Keratinocyte (primary cell): ENCODE results near the gene ODF4. TPM values are rescaled to one million over a fixed set of nuclear protein-coding genes. Genes with fewer than 3 reads are reported as not detected.

Experiments
- DNase-seq: peaks from one replicate; pipeline ENCODE4 v3.0.0-alpha.2; 2011; ENCODE audit warnings: low read depth, missing footprints, low spot score
- FAIRE-seq: peaks from 2 replicates; lab custom pipeline; 2011; peaks lifted over from hg19 to GRCh38; lab: Jason Lieb, UNC
- H2AFZ ChIP-seq: 2 replicates; pipeline ENCODE4 v1.6.0; 2012; ENCODE audit warnings: low read length, control low read depth, inconsistent platforms; ENCODE audit not compliant: control insufficient read depth
- H3K27ac ChIP-seq: 2 replicates; pipeline ENCODE4 v1.5.1; 2011; ENCODE audit warnings: low read length; ENCODE audit not compliant: control insufficient read depth, insufficient read depth
- H3K27me3 ChIP-seq: 3 replicates; pipeline ENCODE4 v1.6.0; 2011; ENCODE audit warnings: low read length; ENCODE audit not compliant: control insufficient read depth, insufficient read depth; ENCODE audit errors: extremely low read depth
- H3K36me3 ChIP-seq, 2 experiments: 2 replicates in 1 of 2; 3 replicates in 1 of 2; pipeline ENCODE4 v1.5.1; 2011; ENCODE audit warnings: low read length in 2 of 2, mild to moderate bottlenecking in 1 of 2; ENCODE audit not compliant: control insufficient read depth in 2 of 2, insufficient read depth in 2 of 2; ENCODE audit errors: extremely low read depth in 1 of 2
- H3K4me1 ChIP-seq: 3 replicates; pipeline ENCODE4 v1.5.1; 2011; ENCODE audit warnings: low read length; ENCODE audit not compliant: control insufficient read depth, insufficient read depth; ENCODE audit errors: extremely low read depth
- H3K4me2 ChIP-seq: 3 replicates; pipeline ENCODE4 v1.6.0; 2011; ENCODE audit warnings: low read depth, low read length; ENCODE audit not compliant: control insufficient read depth, insufficient read depth; ENCODE audit errors: extremely low read depth
- H3K4me3 ChIP-seq, 3 experiments: fragments of 200-600 bp in 1 of 3; sonication (generic) in 1 of 3; 2 replicates in 2 of 3; 3 replicates in 1 of 3; pipeline ENCODE4 v1.5.1; 2011 to 2016; ENCODE audit warnings: low read length in 3 of 3, mild to moderate bottlenecking in 3 of 3, control low read depth in 2 of 3, inconsistent platforms in 1 of 3, low read depth in 1 of 3, mixed read lengths in 1 of 3, mixed run types in 1 of 3, moderate library complexity in 1 of 3; ENCODE audit not compliant: control insufficient read depth in 2 of 3, insufficient read depth in 2 of 3; ENCODE audit errors: extremely low read depth in 1 of 3
- H3K79me2 ChIP-seq: 2 replicates; pipeline ENCODE4 v1.6.0; 2012; ENCODE audit warnings: low read length; ENCODE audit not compliant: control insufficient read depth, insufficient read depth
- H3K9ac ChIP-seq: 3 replicates; pipeline ENCODE4 v1.6.0; 2011; ENCODE audit warnings: low read length; ENCODE audit not compliant: control insufficient read depth, insufficient read depth; ENCODE audit errors: extremely low read depth
- H3K9me1 ChIP-seq: 3 replicates; pipeline ENCODE4 v1.6.0; 2011; ENCODE audit warnings: low read length; ENCODE audit not compliant: control insufficient read depth, insufficient read depth; ENCODE audit errors: extremely low read depth
- H3K9me3 ChIP-seq: 2 replicates; pipeline ENCODE4 v1.5.1; 2012; ENCODE audit warnings: low read depth, low read length; ENCODE audit not compliant: control insufficient read depth
- H4K20me1 ChIP-seq: 3 replicates; pipeline ENCODE4 v1.6.0; 2011; ENCODE audit warnings: low read length; ENCODE audit not compliant: control insufficient read depth, insufficient read depth; ENCODE audit errors: extremely low read depth
- EZH2 ChIP-seq: IDR thresholded peaks from one replicate; pipeline ENCODE4 v1.6.1; 2012; ENCODE audit warnings: inconsistent platforms, mild to moderate bottlenecking, low read length, moderate library complexity
- dilution Hi-C: fragments of 300-500 bp; cut with MboI; formaldehyde crosslinking; loops from one replicate; pipeline ENCODE4 v1.7.0; 2020; ENCODE audit warnings: low sequenced_read_pairs; ENCODE audit not compliant: extremely low pct_ligation_motif_present
- polyA plus RNA-seq, 5 experiments: library from polyadenylated mRNA; depleted of rRNA in 3 of 5; stranded (reverse) in 3 of 5; stranded (forward) in 1 of 5; unstranded in 1 of 5; fragments of >200 nt; gene quantifications; 1 replicate in 1 of 5; 2 replicates in 3 of 5; 3 replicates in 1 of 5; pipeline versions ENCODE4 v1.2.1 to v1.2.3, GENCODE V29; 2011 to 2012; ENCODE audit warnings: missing spikeins in 2 of 5, low read depth in 1 of 5, low replicate concordance in 1 of 5
- TF ChIP-seq, protein P1 (sequence below), 3 experiments: IDR thresholded peaks in 1 of 3; conservative IDR thresholded peaks in 1 of 3; optimal IDR thresholded peaks in 1 of 3; 2 replicates in 2 of 3; 3 replicates in 1 of 3; pipeline versions ENCODE3 to v1.5.1; 2011; ENCODE audit warnings: low read length in 3 of 3, mild to moderate bottlenecking in 3 of 3, moderate library complexity in 2 of 3, control low read depth in 1 of 3, inconsistent platforms in 1 of 3; ENCODE audit not compliant: insufficient read depth in 2 of 3; ENCODE audit errors: extremely low read depth in 1 of 3

The ODF4 gene
- polyA plus RNA-seq, 1 donor (not counting 4 experiments of a cell fraction or from before 2014, with no cell fraction given), result not detected

- dilution Hi-C loops, result no loop called here
Observed at GRCh38 chr17:8292639-8293395, 46.8 kb upstream of the ODF4 start.

DNA sequence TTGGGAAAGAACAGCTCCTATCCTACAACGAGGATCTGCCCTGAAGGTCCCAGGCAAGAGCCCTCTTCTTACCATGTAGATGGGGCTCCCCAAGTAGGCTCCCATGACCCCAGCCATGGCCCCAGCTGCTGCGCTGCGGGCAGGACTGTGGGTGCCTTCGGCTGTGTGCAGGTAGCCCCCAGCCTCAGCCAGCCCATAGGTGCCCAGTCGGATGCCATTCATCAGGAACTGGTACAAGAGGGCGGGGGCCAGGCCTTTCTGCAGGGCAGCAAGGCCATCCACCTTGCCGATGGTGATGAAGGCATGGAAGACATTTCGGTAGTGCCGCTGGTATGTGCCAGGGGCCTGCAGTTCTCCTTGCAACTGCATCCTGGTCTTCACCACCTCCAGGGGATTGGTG lies 45.3 kb upstream of the ODF4 start:
- TF ChIP-seq, protein P1, sequence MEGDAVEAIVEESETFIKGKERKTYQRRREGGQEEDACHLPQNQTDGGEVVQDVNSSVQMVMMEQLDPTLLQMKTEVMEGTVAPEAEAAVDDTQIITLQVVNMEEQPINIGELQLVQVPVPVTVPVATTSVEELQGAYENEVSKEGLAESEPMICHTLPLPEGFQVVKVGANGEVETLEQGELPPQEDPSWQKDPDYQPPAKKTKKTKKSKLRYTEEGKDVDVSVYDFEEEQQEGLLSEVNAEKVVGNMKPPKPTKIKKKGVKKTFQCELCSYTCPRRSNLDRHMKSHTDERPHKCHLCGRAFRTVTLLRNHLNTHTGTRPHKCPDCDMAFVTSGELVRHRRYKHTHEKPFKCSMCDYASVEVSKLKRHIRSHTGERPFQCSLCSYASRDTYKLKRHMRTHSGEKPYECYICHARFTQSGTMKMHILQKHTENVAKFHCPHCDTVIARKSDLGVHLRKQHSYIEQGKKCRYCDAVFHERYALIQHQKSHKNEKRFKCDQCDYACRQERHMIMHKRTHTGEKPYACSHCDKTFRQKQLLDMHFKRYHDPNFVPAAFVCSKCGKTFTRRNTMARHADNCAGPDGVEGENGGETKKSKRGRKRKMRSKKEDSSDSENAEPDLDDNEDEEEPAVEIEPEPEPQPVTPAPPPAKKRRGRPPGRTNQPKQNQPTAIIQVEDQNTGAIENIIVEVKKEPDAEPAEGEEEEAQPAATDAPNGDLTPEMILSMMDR (optimal IDR thresholded peaks at IDR 0.05 in 1 of 3, IDR thresholded peaks at IDR 0.05 in 1 of 3, conservative IDR thresholded peaks at IDR 0.05 in 1 of 3; ENCODE audit: extremely low read depth in 1 of 3, insufficient read depth in 2 of 3, low read length in 3 of 3), result no peak
- no peak for TF ChIP-seq EZH2
- FAIRE-seq, result no peak
- no peak overlapping the region for H2AFZ ChIP-seq
- H3K9me3 ChIP-seq, result no peaks in the 10 kb centered on the region
- H3K9me1 ChIP-seq, result no peaks in the 10 kb centered on the region
- dilution Hi-C loops, result no loop called here
- H3K27ac ChIP-seq, result no peak overlapping the region
- no peak overlapping the region for H3K4me2 ChIP-seq
- H3K27me3 ChIP-seq, result no peaks in the 10 kb centered on the region
- H3K9ac ChIP-seq, result no peak overlapping the region
- H4K20me1 ChIP-seq, result no peaks in the 10 kb centered on the region
- no peak overlapping the region for H3K4me3 ChIP-seq
- peaks cover 7% of the 10 kb centered on the region for H3K4me1 ChIP-seq
- H3K36me3 ChIP-seq, result no peaks in the 10 kb centered on the region
- H3K79me2 ChIP-seq, result no peaks in the 10 kb centered on the region
- DNase-seq, result no peak

More at GRCh38 chr17:8292639-8293395, 46.8 kb upstream of the ODF4 start:
- peaks cover 14% of the 10 kb centered on the region for H3K4me1 ChIP-seq
- DNase-seq (no peak), FAIRE-seq (no peak)
- no peaks in the 10 kb centered on the region for H3K27me3 ChIP-seq
- no peaks in the 10 kb centered on the region for H3K79me2 ChIP-seq
- no peak overlapping the region for H3K4me2 ChIP-seq
- H3K9me1 ChIP-seq, result no peaks in the 10 kb centered on the region
- H3K9me3 ChIP-seq, result no peaks in the 10 kb centered on the region
- no peak overlapping the region for H3K4me3 ChIP-seq
- no peak overlapping the region for H2AFZ ChIP-seq
- TF ChIP-seq, protein P1 (optimal IDR thresholded peaks at IDR 0.05 in 1 of 3, IDR thresholded peaks at IDR 0.05 in 1 of 3, conservative IDR thresholded peaks at IDR 0.05 in 1 of 3; ENCODE audit: extremely low read depth in 1 of 3, insufficient read depth in 2 of 3, low read length in 3 of 3), result no peak
- no peak for TF ChIP-seq EZH2
- no peak overlapping the region for H3K27ac ChIP-seq
- no peaks in the 10 kb centered on the region for H3K36me3 ChIP-seq
- no peak overlapping the region for H3K9ac ChIP-seq
- no peaks in the 10 kb centered on the region for H4K20me1 ChIP-seq
